ENCODE results near the gene ENOPH1.
"Not testable (repeated sequence)": the region's sequence is repeated elsewhere in the genome, so short reads cannot be mapped to it uniquely, and the experiment has no call there.

Gene ENOPH1

GRCh38 chr4:82469791-82470345, 39.5 kb downstream of the ENOPH1 start:
- DNase-seq (ENCODE audit: low read depth in 2 of 2) = no peak

GRCh38 chr4:82473080-82473479, 42.7 kb downstream of the ENOPH1 start:
- DNase-seq (ENCODE audit: low read depth in 2 of 2) = not testable (repeated sequence)

GRCh38 chr4:82473621-82474164, 43.3 kb downstream of the ENOPH1 start:
- no peak for DNase-seq (ENCODE audit: low read depth in 2 of 2)

GRCh38 chr4:82475931-82476330, 45.5 kb downstream of the ENOPH1 start:
- not testable (repeated sequence) for DNase-seq (ENCODE audit: low read depth in 2 of 2)

- not testable (repeated sequence) for DNase-seq (ENCODE audit: low read depth in 2 of 2)
Observed at GRCh38 chr4:82477469-82477868, 47.1 kb downstream of the ENOPH1 start.

GRCh38 chr4:82479562-82479961, 49.2 kb downstream of the ENOPH1 start:
- DNase-seq (ENCODE audit: low read depth in 2 of 2) = no peak

GRCh38 chr4:82480771-82481505, 50.5 kb downstream of the ENOPH1 start:
- no peak for DNase-seq (ENCODE audit: low read depth in 2 of 2)

GRCh38 chr4:82481506-82481840, 51.1 kb downstream of the ENOPH1 start:
- DNase-seq (ENCODE audit: low read depth in 2 of 2) = no peak

- DNase-seq (ENCODE audit: low read depth in 2 of 2) = no peak
Observed at GRCh38 chr4:82482387-82482786, 52.0 kb downstream of the ENOPH1 start.

- DNase-seq (ENCODE audit: low read depth in 2 of 2) = no peak
Observed at GRCh38 chr4:82484996-82485783, 54.8 kb downstream of the ENOPH1 start.

- DNase-seq (ENCODE audit: low read depth in 2 of 2) = no peak
Observed at GRCh38 chr4:82489076-82489475, 58.7 kb downstream of the ENOPH1 start.

GRCh38 chr4:82489987-82490386, 59.6 kb downstream of the ENOPH1 start:
- DNase-seq (ENCODE audit: low read depth in 2 of 2) = no peak

GRCh38 chr4:82491251-82491960, 61.0 kb downstream of the ENOPH1 start:
- DNase-seq (ENCODE audit: low read depth in 2 of 2) = no peak

GRCh38 chr4:82493721-82494425, 63.5 kb downstream of the ENOPH1 start:
- no peak for DNase-seq (ENCODE audit: low read depth in 2 of 2)

- DNase-seq (ENCODE audit: low read depth in 2 of 2) = no peak
Observed at GRCh38 chr4:82495666-82496065, 65.3 kb downstream of the ENOPH1 start.

GRCh38 chr4:82496349-82496748, 66.0 kb downstream of the ENOPH1 start:
- DNase-seq (ENCODE audit: low read depth in 2 of 2) = no peak

GRCh38 chr4:82499738-82500434, 69.5 kb downstream of the ENOPH1 start:
- DNase-seq (ENCODE audit: low read depth in 2 of 2) = no peak

GRCh38 chr4:82500435-82501153, 70.2 kb downstream of the ENOPH1 start:
- no peak for DNase-seq (ENCODE audit: low read depth in 2 of 2)

- DNase-seq (ENCODE audit: low read depth in 2 of 2) = no peak
Observed at GRCh38 chr4:82501154-82501442, 70.7 kb downstream of the ENOPH1 start.

GRCh38 chr4:82508011-82508410, 77.6 kb downstream of the ENOPH1 start:
- DNase-seq (ENCODE audit: low read depth in 2 of 2) = no peak
